Measurements from ENCODE around the gene CBLN4. TPM values are rescaled to one million over a fixed set of nuclear protein-coding genes. Genes with fewer than 3 reads are reported as not detected.

CBLN4 gene
- total and polyA plus RNA-seq, 2 of the 4 experiments (the other 2 are of a cell fraction), result not detected

DNA sequence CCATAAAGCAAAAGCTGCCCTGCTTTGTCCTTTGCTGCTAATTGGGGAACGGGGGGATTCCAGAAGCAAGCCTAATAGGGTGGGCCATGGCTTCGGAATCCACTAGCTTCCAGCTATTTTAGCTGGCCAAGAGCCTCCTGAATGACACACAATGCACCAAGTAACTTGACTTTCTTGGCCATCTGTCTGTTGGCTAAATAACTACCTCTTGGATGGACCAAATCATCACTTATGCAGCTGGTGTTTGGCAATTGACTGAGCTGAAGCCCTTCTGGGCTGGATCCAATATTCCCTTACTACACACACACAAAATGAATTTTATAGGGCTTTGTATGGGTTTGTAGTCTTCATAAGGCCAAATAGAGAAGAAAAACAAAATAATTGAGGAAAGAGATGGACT lies 8.8 kb upstream of the CBLN4 start:
- Histone ChIP-seq H2BK20ac (ENCODE audit: low read depth, low read length) (no peak overlapping the region), H2BK120ac (ENCODE audit: low read depth, low read length) (no peak overlapping the region), H3K27ac (ENCODE audit: insufficient read depth, low read length) (no peak overlapping the region), H3K4me1 (ENCODE audit: control insufficient read depth, insufficient read depth, low read length) (no peaks in the 10 kb centered on the region), H3K56ac (ENCODE audit: extremely low read depth, insufficient read depth, low read length) (no peak overlapping the region), H2AFZ (replicated peaks; ENCODE audit: low read length, poor library complexity) (no peak overlapping the region), H3K9me3 (ENCODE audit: control insufficient read depth, insufficient read depth, low read length) (peaks cover 18% of the 10 kb centered on the region), H3K23ac (ENCODE audit: low read depth, low read length) (no peak overlapping the region), H3K36me3 (ENCODE audit: control insufficient read depth, insufficient read depth, low read length) (no peaks in the 10 kb centered on the region), H3K14ac (replicated peaks; ENCODE audit: low read depth, low read length) (no peak overlapping the region), H4K5ac (ENCODE audit: low read depth, low read length) (no peak overlapping the region), H3K9ac (ENCODE audit: low read depth, low read length) (no peak overlapping the region), H3K79me1 (ENCODE audit: low read depth in 1 of 2, low read length in 2 of 2) (no peaks in the 10 kb centered on the region), H3K4me2 (ENCODE audit: low read depth, low read length) (no peak overlapping the region), H3K18ac (ENCODE audit: low read depth, low read length) (no peak overlapping the region), H3K4ac (ENCODE audit: low read depth, low read length) (no peak overlapping the region), H3K4me3 (ENCODE audit: insufficient read depth, low read depth, low read length) (no peak overlapping the region), H4K8ac (ENCODE audit: low read depth in 2 of 2, low read length in 2 of 2) (no peak overlapping the region), H3K27me3 (ENCODE audit: control insufficient read depth, insufficient read depth, low read length) (no peaks in the 10 kb centered on the region), H2AK5ac (ENCODE audit: low read depth, low read length) (no peak overlapping the region), H2BK15ac (ENCODE audit: low read depth, low read length) (no peak overlapping the region), H4K91ac (ENCODE audit: insufficient read depth, low read depth, low read length) (no peak overlapping the region), H2BK5ac (ENCODE audit: low read depth, low read length, poor library complexity, severe bottlenecking) (no peak overlapping the region), H3K9me1 (ENCODE audit: insufficient read depth, low read length) (no peaks in the 10 kb centered on the region), H4K20me1 (ENCODE audit: insufficient read depth, low read length) (no peaks in the 10 kb centered on the region), H2AK9ac (replicated peaks; ENCODE audit: low read depth, low read length, poor library complexity) (no peak overlapping the region)
- no peak for TF ChIP-seq CEBPB (IDR thresholded peaks at IDR 0.05; ENCODE audit: low read depth, low read length)
- TF ChIP-seq, protein P1, sequence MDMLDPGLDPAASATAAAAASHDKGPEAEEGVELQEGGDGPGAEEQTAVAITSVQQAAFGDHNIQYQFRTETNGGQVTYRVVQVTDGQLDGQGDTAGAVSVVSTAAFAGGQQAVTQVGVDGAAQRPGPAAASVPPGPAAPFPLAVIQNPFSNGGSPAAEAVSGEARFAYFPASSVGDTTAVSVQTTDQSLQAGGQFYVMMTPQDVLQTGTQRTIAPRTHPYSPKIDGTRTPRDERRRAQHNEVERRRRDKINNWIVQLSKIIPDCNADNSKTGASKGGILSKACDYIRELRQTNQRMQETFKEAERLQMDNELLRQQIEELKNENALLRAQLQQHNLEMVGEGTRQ (IDR thresholded peaks at IDR 0.05; ENCODE audit: low read depth, low read length), result no peak
- TF ChIP-seq, protein P2, sequence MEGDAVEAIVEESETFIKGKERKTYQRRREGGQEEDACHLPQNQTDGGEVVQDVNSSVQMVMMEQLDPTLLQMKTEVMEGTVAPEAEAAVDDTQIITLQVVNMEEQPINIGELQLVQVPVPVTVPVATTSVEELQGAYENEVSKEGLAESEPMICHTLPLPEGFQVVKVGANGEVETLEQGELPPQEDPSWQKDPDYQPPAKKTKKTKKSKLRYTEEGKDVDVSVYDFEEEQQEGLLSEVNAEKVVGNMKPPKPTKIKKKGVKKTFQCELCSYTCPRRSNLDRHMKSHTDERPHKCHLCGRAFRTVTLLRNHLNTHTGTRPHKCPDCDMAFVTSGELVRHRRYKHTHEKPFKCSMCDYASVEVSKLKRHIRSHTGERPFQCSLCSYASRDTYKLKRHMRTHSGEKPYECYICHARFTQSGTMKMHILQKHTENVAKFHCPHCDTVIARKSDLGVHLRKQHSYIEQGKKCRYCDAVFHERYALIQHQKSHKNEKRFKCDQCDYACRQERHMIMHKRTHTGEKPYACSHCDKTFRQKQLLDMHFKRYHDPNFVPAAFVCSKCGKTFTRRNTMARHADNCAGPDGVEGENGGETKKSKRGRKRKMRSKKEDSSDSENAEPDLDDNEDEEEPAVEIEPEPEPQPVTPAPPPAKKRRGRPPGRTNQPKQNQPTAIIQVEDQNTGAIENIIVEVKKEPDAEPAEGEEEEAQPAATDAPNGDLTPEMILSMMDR (conservative IDR thresholded peaks at IDR 0.05; ENCODE audit: low read depth, low read length), result no peak
- ATAC-seq (ENCODE audit: low read depth) (no peak), DNase-seq (no peak)
- ChIA-PET CTCF (no interaction called here), POLR2A (ENCODE audit: unreplicated experiment) (no interaction called here)
- no CpG with 5 or more reads among the region's 2 CpGs for WGBS, 2 experiments (ENCODE audit: extremely low coverage in 2 of 2, insufficient read length in 1 of 2)
- in situ Hi-C loops (cut with MboI; ENCODE audit: low sequenced_read_pairs) (no loop called here), intact Hi-C loops (cut with micrococcal nuclease) (no loop called here), dilution Hi-C loops (cut with HindIII; ENCODE audit: low sequenced_read_pairs, unreplicated experiment) (no loop called here)
- no TSS peak for BruUV-seq (replicated peaks)

Measured in IMR-90 (cell line).